GM06990 (cell line): ENCODE data around the gene ARMC12.
"Not testable (repeated sequence)": the region's sequence is repeated elsewhere in the genome, so short reads cannot be mapped to it uniquely, and the experiment has no call there.

Experiments used
- DNase-seq: peaks from one replicate; pipeline ENCODE4 v3.0.0-alpha.2; 2011; ENCODE audit not compliant: insufficient read length; ENCODE audit errors: extremely low read depth
- H3K27me3 ChIP-seq: replicated peaks from 2 replicates; pipeline ENCODE4 v1.6.0; 2011; ENCODE audit warnings: low read length; ENCODE audit not compliant: control insufficient read depth, insufficient read depth
- H3K36me3 ChIP-seq: 2 replicates; pipeline ENCODE4 v1.5.1; 2011; ENCODE audit warnings: low read length; ENCODE audit not compliant: control insufficient read depth, insufficient read depth
- H3K4me3 ChIP-seq: replicated peaks from 2 replicates; pipeline ENCODE4 v1.5.1; 2011; ENCODE audit warnings: low read depth, mild to moderate bottlenecking, control low read depth, low read length
- TF ChIP-seq, protein P1 (sequence below): IDR thresholded peaks from 2 replicates; pipeline ENCODE4 v1.5.1; 2011; ENCODE audit warnings: low read length, control low read depth, mild to moderate bottlenecking, inconsistent platforms; ENCODE audit not compliant: insufficient read depth, poor library complexity, severe bottlenecking

The ARMC12 gene

DNA sequence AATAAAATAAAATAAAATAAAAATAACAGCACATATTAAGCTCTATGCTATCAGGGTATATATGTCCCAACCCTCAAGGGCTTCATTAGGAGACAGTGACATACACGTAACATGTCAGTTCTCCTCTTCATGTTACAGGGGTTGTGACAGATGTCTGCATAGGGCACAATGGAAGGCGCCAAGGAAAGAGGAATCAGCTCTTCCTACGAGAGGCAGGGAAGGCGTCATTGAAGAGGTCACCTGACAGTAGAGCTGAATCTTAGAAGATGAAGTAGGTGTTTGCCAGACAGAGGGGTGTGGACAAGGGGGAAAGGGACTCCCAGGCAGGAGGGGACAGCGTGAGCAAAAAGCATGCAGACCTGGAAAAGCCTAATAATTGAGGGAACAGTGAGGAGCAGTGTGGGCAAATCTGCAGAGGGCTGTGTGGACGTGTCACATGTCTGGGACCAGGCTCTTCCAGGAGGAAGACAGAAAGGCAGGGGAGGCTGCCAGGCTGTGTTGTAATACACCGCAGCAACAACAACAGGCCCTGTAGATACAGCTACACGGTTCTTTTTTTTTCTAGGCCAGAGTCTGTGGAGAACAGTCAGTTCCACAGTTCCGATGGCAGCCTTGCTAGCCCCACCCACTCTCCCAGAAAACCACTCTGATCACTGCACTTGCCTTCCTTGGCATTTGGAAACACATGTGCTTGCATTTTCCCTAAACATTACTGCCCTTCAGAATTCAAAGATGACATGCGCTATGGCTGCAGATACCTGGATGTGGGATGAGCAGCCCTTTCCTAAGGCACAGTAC is 45.6 kb upstream of the ARMC12 start:
- no peak for DNase-seq
- Histone ChIP-seq H3K36me3 (no peaks in the 10 kb centered on the region), H3K27me3 (no peaks in the 10 kb centered on the region), H3K4me3 (no peak overlapping the region)
- TF ChIP-seq, protein P1, sequence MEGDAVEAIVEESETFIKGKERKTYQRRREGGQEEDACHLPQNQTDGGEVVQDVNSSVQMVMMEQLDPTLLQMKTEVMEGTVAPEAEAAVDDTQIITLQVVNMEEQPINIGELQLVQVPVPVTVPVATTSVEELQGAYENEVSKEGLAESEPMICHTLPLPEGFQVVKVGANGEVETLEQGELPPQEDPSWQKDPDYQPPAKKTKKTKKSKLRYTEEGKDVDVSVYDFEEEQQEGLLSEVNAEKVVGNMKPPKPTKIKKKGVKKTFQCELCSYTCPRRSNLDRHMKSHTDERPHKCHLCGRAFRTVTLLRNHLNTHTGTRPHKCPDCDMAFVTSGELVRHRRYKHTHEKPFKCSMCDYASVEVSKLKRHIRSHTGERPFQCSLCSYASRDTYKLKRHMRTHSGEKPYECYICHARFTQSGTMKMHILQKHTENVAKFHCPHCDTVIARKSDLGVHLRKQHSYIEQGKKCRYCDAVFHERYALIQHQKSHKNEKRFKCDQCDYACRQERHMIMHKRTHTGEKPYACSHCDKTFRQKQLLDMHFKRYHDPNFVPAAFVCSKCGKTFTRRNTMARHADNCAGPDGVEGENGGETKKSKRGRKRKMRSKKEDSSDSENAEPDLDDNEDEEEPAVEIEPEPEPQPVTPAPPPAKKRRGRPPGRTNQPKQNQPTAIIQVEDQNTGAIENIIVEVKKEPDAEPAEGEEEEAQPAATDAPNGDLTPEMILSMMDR: no peak

DNA sequence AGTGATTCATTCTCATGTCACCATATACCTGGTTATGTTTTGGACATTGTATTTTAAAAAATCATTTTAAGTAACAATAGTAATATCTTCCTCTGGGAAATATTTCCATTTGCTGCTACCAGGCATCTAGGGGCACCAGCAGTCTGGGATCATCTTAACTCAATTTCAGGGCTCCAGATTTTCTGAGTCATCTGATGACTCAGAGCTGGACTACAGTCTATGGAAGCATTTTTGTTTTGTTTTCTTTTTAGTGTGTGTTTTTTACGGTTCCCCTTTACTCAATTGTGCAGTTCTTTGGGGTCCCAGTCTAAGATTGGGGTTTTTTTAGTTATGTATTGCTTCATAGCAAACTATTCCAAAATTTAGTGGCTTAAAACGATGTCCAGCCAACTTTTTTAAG is 42.4 kb upstream of the ARMC12 start:
- TF ChIP-seq, protein P1: no peak
- H3K4me3 ChIP-seq: no peak overlapping the region
- no peaks in the 10 kb centered on the region for H3K36me3 ChIP-seq
- no peaks in the 10 kb centered on the region for H3K27me3 ChIP-seq
- DNase-seq: no peak

GRCh38 chr6:35698430-35698829 is 38.4 kb upstream of the ARMC12 start:
- H3K4me3 ChIP-seq, H3K36me3 ChIP-seq, H3K27me3 ChIP-seq, DNase-seq: not testable (repeated sequence)

- no peaks in the 10 kb centered on the region for H3K27me3 ChIP-seq
- H3K36me3 ChIP-seq: no peaks in the 10 kb centered on the region
- H3K4me3 ChIP-seq: no peak overlapping the region
- DNase-seq: no peak
- TF ChIP-seq, protein P1: no peak
Measured at GRCh38 chr6:35698858-35699257, 38.0 kb upstream of the ARMC12 start.

- Histone ChIP-seq H3K36me3 (no peaks in the 10 kb centered on the region), H3K4me3 (no peak overlapping the region), H3K27me3 (no peaks in the 10 kb centered on the region)
- DNase-seq: no peak
- TF ChIP-seq, protein P1: no peak
Measured at GRCh38 chr6:35703554-35703953, 33.3 kb upstream of the ARMC12 start.

DNA sequence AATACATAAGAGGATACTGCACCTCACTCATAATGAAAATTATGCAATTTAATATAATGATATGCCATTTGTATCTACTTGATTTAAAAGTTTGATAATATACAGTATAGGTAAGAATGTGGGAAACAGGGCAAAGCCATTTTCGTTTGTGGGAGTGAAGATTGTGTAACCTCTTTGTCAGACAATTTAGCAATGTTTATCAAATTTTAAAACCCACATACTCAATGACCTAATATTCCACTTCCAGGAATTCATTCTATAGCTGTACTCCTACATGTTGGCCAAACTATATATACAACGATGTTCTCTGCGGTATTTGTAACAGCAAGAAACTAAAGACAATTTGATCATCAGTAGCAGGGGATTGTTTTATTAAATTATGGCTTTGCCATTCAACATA is 30.4 kb upstream of the ARMC12 start:
- TF ChIP-seq, protein P1: no peak
- DNase-seq: no peak
- H3K27me3 ChIP-seq: no peaks in the 10 kb centered on the region
- H3K36me3 ChIP-seq: no peaks in the 10 kb centered on the region
- no peak overlapping the region for H3K4me3 ChIP-seq
